ENCODE measurements around the gene CDC20B.

DNA sequence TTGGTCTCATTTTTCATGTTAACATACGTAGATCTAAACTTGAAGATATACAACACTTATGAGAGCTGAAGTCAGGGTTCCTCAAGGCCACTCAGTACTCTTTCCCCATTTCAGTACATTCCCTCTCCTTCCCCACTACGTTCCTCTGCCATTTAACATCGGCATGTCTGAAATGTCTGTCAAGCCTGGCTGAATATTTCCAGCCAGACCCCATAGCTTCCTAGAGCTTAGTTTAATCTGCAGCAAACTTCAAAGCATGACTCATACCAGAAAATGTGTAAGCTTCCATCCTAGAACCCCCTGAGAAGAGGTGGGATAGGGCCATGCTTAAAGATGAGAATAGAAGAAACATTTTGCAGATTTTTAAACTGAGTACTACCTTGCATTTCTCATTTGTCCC is 64.3 kb downstream of the CDC20B start:
- TF ChIP-seq, protein P1, sequence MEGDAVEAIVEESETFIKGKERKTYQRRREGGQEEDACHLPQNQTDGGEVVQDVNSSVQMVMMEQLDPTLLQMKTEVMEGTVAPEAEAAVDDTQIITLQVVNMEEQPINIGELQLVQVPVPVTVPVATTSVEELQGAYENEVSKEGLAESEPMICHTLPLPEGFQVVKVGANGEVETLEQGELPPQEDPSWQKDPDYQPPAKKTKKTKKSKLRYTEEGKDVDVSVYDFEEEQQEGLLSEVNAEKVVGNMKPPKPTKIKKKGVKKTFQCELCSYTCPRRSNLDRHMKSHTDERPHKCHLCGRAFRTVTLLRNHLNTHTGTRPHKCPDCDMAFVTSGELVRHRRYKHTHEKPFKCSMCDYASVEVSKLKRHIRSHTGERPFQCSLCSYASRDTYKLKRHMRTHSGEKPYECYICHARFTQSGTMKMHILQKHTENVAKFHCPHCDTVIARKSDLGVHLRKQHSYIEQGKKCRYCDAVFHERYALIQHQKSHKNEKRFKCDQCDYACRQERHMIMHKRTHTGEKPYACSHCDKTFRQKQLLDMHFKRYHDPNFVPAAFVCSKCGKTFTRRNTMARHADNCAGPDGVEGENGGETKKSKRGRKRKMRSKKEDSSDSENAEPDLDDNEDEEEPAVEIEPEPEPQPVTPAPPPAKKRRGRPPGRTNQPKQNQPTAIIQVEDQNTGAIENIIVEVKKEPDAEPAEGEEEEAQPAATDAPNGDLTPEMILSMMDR (IDR thresholded peaks at IDR 0.05; ENCODE audit: borderline replicate concordance, extremely low read depth, low read length, poor library complexity, severe bottlenecking) = no peak
- TF ChIP-seq EZH2 (IDR thresholded peaks at IDR 0.05; ENCODE audit: borderline replicate concordance, low read depth, low read length, severe bottlenecking) = no peak

Measured in DND-41 (cell line).